Ishikawa (cell line): ENCODE data around the gene PDZD7.

Experiments
- CEBPB ChIP-seq: IDR thresholded peaks from 2 replicates; pipeline ENCODE4 v1.6.1; 2012
- CREB1 ChIP-seq: IDR thresholded peaks from 2 replicates; pipeline ENCODE4 v1.6.1; 2012; ENCODE audit warnings: low read depth
- EGR1 ChIP-seq: IDR thresholded peaks from 2 replicates; pipeline ENCODE4 v1.6.1; 2012
- EP300 ChIP-seq: IDR thresholded peaks from 2 replicates; pipeline ENCODE4 v1.6.1; 2012; ENCODE audit warnings: borderline replicate concordance
- FOXM1 ChIP-seq: IDR thresholded peaks from 2 replicates; pipeline ENCODE4 v1.6.1; 2012; ENCODE audit warnings: low read depth, borderline replicate concordance
- MAX ChIP-seq: IDR thresholded peaks from 2 replicates; pipeline ENCODE4 v1.6.1; 2012
- NFIC ChIP-seq: IDR thresholded peaks from 2 replicates; pipeline ENCODE4 v1.6.1; 2012
- RAD21 ChIP-seq: IDR thresholded peaks from 2 replicates; pipeline ENCODE4 v1.6.1; 2012; ENCODE audit warnings: low read depth
- TAF1 ChIP-seq: IDR thresholded peaks from 2 replicates; pipeline ENCODE4 v1.6.1; 2012; ENCODE audit warnings: low read depth, mild to moderate bottlenecking
- TCF12 ChIP-seq: IDR thresholded peaks from 2 replicates; pipeline ENCODE4 v1.6.1; 2012; ENCODE audit warnings: low read depth
- TEAD4 ChIP-seq: IDR thresholded peaks from 2 replicates; pipeline ENCODE4 v1.6.1; 2012
- USF1 ChIP-seq: IDR thresholded peaks from 2 replicates; pipeline ENCODE4 v1.6.1; 2012
- YY1 ChIP-seq: IDR thresholded peaks from 2 replicates; pipeline ENCODE4 v1.6.1; 2012; ENCODE audit warnings: low read depth
- ZBTB7A ChIP-seq: IDR thresholded peaks from 2 replicates; pipeline ENCODE4 v1.6.1; 2012; ENCODE audit warnings: low read depth
- TF ChIP-seq, protein P1 (sequence below): IDR thresholded peaks from 2 replicates; pipeline ENCODE4 v1.6.1; 2012; ENCODE audit warnings: low read depth, mild to moderate bottlenecking

The PDZD7 gene

DNA sequence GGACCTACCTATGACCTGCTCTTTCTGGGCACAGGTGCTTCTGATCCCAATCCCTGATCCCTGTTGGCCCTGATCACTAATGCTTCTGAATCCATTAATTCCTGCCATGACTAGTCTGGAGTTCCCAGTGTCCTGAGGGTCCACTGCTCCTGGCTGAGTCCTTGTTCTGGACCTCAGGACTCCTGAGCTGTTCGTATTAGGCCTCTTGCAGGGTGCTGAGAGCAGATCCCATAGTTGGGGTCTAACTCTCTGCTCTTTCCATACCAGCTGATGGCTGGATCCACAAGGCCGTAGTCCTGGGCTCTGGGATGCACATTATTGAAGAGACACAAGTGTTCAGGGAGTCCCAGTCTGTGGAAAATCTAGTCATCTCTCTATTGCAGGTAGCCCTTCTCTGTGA is 50.6 kb downstream of the PDZD7 start:
- TF ChIP-seq MAX (no peak), RAD21 (no peak), TCF12 (no peak), TEAD4 (no peak), FOXM1 (no peak), YY1 (no peak), TAF1 (no peak), USF1 (no peak), ZBTB7A (no peak), CREB1 (no peak)
- TF ChIP-seq, protein P1, sequence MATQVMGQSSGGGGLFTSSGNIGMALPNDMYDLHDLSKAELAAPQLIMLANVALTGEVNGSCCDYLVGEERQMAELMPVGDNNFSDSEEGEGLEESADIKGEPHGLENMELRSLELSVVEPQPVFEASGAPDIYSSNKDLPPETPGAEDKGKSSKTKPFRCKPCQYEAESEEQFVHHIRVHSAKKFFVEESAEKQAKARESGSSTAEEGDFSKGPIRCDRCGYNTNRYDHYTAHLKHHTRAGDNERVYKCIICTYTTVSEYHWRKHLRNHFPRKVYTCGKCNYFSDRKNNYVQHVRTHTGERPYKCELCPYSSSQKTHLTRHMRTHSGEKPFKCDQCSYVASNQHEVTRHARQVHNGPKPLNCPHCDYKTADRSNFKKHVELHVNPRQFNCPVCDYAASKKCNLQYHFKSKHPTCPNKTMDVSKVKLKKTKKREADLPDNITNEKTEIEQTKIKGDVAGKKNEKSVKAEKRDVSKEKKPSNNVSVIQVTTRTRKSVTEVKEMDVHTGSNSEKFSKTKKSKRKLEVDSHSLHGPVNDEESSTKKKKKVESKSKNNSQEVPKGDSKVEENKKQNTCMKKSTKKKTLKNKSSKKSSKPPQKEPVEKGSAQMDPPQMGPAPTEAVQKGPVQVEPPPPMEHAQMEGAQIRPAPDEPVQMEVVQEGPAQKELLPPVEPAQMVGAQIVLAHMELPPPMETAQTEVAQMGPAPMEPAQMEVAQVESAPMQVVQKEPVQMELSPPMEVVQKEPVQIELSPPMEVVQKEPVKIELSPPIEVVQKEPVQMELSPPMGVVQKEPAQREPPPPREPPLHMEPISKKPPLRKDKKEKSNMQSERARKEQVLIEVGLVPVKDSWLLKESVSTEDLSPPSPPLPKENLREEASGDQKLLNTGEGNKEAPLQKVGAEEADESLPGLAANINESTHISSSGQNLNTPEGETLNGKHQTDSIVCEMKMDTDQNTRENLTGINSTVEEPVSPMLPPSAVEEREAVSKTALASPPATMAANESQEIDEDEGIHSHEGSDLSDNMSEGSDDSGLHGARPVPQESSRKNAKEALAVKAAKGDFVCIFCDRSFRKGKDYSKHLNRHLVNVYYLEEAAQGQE, result no peak

DNA sequence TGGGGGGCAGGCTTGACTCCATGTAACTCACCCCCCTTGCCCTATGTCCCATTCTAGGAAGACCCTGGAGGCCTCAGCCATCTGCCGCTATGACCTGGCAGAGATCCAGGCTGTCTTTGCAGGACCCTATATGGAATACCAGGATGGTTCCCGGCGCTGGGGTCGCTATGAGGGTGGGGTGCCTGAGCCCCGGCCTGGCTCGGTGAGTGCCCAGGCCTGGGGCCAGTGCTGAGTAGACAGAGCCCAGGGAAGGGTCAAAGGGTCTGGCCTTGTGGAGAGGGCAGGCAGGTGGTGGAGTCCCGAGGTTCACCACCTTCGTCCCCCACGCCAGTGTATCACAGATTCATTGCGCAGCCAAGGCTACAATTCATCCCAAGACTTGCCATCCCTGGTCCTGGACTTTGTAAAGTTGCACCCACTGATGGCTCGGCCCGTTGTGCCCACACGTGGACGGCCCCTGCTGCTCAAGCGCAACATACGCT is 51.1 kb downstream of the PDZD7 start:
- TF ChIP-seq, protein P1, result no peak

- TF ChIP-seq MAX, result no peak
- TF ChIP-seq TCF12, result no peak
- TF ChIP-seq, protein P1, result no peak
- TF ChIP-seq FOXM1, result no peak
- TF ChIP-seq CEBPB, result no peak
- no peak for TF ChIP-seq CREB1
- no peak for TF ChIP-seq YY1
- TF ChIP-seq TEAD4, result no peak
- TF ChIP-seq USF1, result no peak
- no peak for TF ChIP-seq NFIC
- TF ChIP-seq RAD21, result no peak
- TF ChIP-seq EGR1, result no peak
- TF ChIP-seq ZBTB7A, result no peak
- no peak for TF ChIP-seq TAF1
Observed at GRCh38 chr10:100978901-100979195, 52.1 kb downstream of the PDZD7 start.

GRCh38 chr10:100978121-100978900 is 52.6 kb downstream of the PDZD7 start:
- TF ChIP-seq FOXM1, result no peak
- no peak for TF ChIP-seq TEAD4
- no peak for TF ChIP-seq MAX
- TF ChIP-seq EGR1, result no peak
- no peak for TF ChIP-seq RAD21
- no peak for TF ChIP-seq NFIC
- no peak for TF ChIP-seq CEBPB

- TF ChIP-seq YY1 (no peak), RAD21 (no peak), CEBPB (no peak), CREB1 (no peak), TCF12 (no peak), ZBTB7A (no peak), EGR1 (no peak), FOXM1 (no peak), EP300 (no peak), TEAD4 (no peak), MAX (no peak), NFIC (no peak), TAF1 (no peak), USF1 (no peak)
- TF ChIP-seq, protein P1, result no peak
Observed at GRCh38 chr10:100977436-100977835, 53.5 kb downstream of the PDZD7 start.
